GM10248 (cell line): ENCODE data around the gene COX19.
"Not testable (repeated sequence)": the region's sequence is repeated elsewhere in the genome, so short reads cannot be mapped to it uniquely, and the experiment has no call there.

Source experiments
- CTCF ChIA-PET: fragments of 300-600 bp; sonication (Branson Sonifier 250); formaldehyde crosslinking; extraction: SDS; loops from one replicate; lab custom pipeline; 2021; ENCODE audit warnings: antibody characterized with exemption; lab: Yijun Ruan, JAX
- POLR2A ChIA-PET: fragments of 350-650 bp; sonication (Branson Sonifier 250); formaldehyde crosslinking; extraction: SDS; loops from one replicate; lab custom pipeline; 2020; ENCODE audit warnings: antibody characterized with exemption; lab: Yijun Ruan, JAX
- DNase-seq: peaks from one replicate; pipeline ENCODE4 v3.0.0; 2012; ENCODE audit errors: extremely low spot score
- CTCF ChIP-seq: IDR thresholded peaks from 2 replicates; pipeline ENCODE4 v1.5.1; 2012; ENCODE audit warnings: mild to moderate bottlenecking, low read depth; ENCODE audit errors: extremely low read depth, missing control alignments, control extremely low read depth

COX19 gene

GRCh38 chr7:961546-962400 lies 13.6 kb downstream of the COX19 start:
- CTCF ChIA-PET, result interaction anchor here (0.6 to 1.6 kb wide), 3 partner anchors 12 to 49 kb away, joined by 3 to 5 read pairs (median 3); partner anchors contain the start of gene COX19
- POLR2A ChIA-PET, result interaction anchor here (1.5 kb wide), 1 partner anchor 14 kb away, joined by 4 read pairs; the partner anchor contains the start of gene COX19
- TF ChIP-seq CTCF, result no peak
- no peak for DNase-seq

GRCh38 chr7:960972-961371 lies 14.4 kb downstream of the COX19 start:
- POLR2A ChIA-PET, DNase-seq: not testable (repeated sequence)
- CTCF ChIA-PET, result interaction anchor here (0.6 to 1.8 kb wide), 3 partner anchors 14 to 48 kb away, joined by 3 to 10 read pairs (median 5); partner anchors contain the start of gene COX19

- no peak for TF ChIP-seq CTCF
- DNase-seq, result no peak
- POLR2A ChIA-PET, result interaction anchor here (0.6 kb wide), 1 partner anchor 58 kb away, joined by 3 read pairs; no protein-coding TSS in a partner anchor
- CTCF ChIA-PET, result interaction anchor here (0.7 to 1.8 kb wide), 5 partner anchors 9 to 105 kb away, joined by 3 to 10 read pairs (median 4); partner anchors contain the start of gene COX19
These were observed 15.0 kb downstream of the COX19 start for GRCh38 chr7:960269-960871.

GRCh38 chr7:959740-960139 lies 15.6 kb downstream of the COX19 start:
- ChIA-PET CTCF (interaction anchor here (0.7 to 1.8 kb wide), 6 partner anchors 8 to 105 kb away, joined by 3 to 10 read pairs (median 4); partner anchors contain the start of gene COX19), POLR2A (interaction anchor here (0.6 kb wide), 1 partner anchor 58 kb away, joined by 3 read pairs; no protein-coding TSS in a partner anchor)
- DNase-seq, result not testable (repeated sequence)

GRCh38 chr7:959271-959670 lies 16.1 kb downstream of the COX19 start:
- DNase-seq, result no peak
- TF ChIP-seq CTCF, result no peak
- CTCF ChIA-PET, result interaction anchor here (0.7 to 1.8 kb wide), 5 partner anchors 7 to 106 kb away, joined by 3 to 10 read pairs (median 3); no protein-coding TSS in a partner anchor
- POLR2A ChIA-PET, result no interaction called here

GRCh38 chr7:958221-959200 lies 16.8 kb downstream of the COX19 start:
- ChIA-PET CTCF (interaction anchor here (1.1 to 2.8 kb wide), 3 partner anchors 15 to 34 kb away, joined by 3 to 12 read pairs (median 3); no protein-coding TSS in a partner anchor), POLR2A (no interaction called here)
- TF ChIP-seq CTCF, result no peak
- DNase-seq, result no peak
